T47D (cell line): Measurements from ENCODE around the gene MED29.
A peak's percentile ranks its signal among the peaks of the same experiment; 100 is the strongest.

Source experiments
- DNase-seq, 2 experiments: peaks; one replicate each; pipeline versions ENCODE4 v3.0.0 to v3.0.0-alpha.2; 2011 to 2012; ENCODE audit warnings: low read depth in 1 of 2, low spot score in 1 of 2
- JUND ChIP-seq: IDR thresholded peaks from 2 replicates; pipeline ENCODE4 v1.6.1; 2012; ENCODE audit warnings: low read depth
- in situ Hi-C: cut with HindIII; loops from 2 replicates; pipeline ENCODE4 v1.10.0; 2016; ENCODE audit warnings: low sequenced_read_pairs, low pct_unique_long_range_greater_than_20kb

MED29 gene

DNA sequence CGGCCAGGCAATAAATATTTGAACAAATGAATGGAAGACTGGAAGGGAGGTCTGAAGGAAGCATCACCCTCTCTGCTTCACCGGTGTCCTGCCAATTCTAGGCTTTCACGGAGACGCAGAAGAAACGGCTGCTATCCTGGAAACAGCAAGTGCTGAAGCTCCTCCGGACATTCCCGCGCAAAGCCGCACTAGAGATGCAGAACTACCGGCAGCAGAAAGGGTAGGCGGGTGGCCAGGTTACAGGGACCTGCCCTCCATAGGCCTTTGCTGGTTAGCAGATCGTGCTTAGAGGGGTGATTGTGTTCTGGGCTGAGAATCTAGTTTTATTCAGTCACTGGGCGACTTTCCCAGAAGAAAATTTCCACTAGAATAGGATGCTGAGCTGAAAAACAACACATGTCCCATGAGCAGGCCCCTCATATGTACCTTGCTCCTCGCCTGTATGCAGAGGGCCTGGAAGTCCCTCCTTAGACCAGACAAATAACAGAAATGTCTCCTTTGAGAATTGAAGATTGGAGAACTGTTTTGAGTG, 11.2 kb upstream of the MED29 start:
- no peak for DNase-seq
- in situ Hi-C loops: no loop called here
- no peak for TF ChIP-seq JUND

- in situ Hi-C loops: no loop called here
- TF ChIP-seq JUND: no peak
- DNase-seq: no peak
Measured at GRCh38 chr19:39380521-39381502, 10.4 kb upstream of the MED29 start.

- in situ Hi-C loops: no loop called here
- no peak for DNase-seq
- TF ChIP-seq JUND: no peak
Measured at GRCh38 chr19:39381910-39382611, 9.1 kb upstream of the MED29 start.

DNA sequence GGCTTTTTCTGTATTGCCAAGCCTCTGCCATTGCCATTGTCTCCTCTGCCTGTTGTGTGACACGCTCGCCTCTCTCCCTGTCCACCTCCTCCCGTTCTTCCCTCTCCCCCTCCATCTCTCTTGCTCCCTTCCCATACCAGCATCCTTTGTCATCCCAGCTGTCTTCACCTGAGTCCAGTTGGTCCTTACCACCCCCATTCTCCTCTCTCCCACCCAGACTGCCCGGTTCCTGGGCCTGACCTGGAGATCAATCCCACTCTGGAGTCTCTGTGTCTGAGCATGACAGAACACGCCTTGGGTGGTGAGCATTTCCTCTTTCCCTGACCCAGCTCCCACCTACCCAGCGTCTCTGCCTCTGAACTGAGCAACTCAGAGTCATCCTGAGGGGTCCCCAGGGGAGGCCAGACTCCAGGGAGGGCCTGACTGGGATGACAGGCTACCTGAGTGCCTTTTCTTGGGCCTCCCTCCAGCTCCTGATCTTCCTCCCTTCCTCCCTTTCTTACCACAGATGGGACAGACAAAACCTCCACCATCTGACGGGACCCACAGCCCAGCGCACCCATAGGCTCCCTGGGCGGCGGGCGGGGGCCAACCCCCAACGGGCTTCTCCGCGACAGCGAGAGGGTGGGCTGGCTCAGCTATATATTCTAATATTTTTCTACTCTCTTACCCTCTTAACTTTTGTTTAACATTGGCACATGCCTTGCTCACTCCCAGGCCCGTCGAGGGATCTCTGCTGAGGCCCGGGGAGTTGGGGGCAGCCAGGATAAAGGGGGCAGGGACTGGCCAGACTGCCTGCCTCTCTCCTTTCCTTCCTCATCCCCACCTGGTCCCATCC, 8.0 kb upstream of the MED29 start:
- DNase-seq: no peak
- in situ Hi-C loops: no loop called here
- TF ChIP-seq JUND: no peak

DNA sequence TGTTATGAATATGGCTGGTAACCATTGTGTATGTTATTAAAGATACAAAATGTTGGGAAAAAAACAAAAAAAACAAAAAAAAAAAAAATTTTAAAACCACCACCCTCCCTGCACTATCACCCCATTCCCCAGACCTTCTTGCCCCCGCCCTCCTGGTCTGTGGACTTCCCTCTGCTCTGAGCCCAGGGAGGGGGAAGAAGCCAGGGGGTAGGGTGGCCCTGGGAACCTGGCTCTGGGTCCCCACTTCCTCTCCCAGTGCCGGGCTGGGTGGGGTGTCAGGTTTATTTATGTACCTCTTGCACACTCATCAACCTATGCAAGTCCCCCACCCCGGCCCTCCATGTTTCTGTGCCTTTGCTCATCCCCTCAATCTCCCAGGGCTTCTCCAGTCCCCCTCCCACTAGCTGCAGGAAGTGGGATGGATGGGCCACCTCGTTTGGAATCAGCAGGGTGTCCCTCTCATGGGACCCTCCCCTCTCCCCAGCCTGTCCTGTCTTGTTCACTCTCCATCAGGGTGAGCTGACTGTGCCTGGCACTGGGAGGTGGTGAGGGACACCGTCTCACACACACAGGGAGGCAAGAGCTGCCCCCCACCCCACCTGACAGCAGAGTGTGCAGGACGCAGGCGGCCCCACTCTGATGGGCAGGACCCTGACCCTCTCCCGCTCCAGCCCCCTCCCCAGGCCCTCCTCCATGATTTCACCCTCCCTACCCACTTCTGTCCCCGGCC, 6.2 kb upstream of the MED29 start:
- no peak for DNase-seq
- TF ChIP-seq JUND: no peak
- in situ Hi-C loops: no loop called here

- TF ChIP-seq JUND: no peak
- in situ Hi-C loops: no loop called here
- no peak for DNase-seq
Measured at GRCh38 chr19:39385629-39386411, 5.4 kb upstream of the MED29 start.

DNA sequence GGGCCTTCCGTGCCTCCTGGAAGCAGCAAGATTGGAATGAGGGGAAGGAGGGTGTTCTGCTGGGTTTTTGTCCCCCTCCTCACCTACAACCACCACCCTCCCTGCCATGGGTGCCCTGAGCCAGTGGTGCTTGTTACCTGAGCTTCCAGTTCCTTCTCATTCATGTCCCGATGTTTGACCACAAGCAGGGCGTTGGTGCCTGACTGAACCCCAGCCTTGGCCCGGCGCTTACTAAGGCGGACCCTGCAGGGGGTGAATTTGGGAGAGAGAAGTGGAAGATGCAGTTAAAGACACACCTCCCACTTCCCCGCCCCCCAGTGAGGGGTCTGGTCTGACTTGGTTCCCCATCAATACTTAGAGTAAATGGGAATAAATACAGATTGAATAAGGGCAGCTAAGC, 4.6 kb upstream of the MED29 start:
- no peak for TF ChIP-seq JUND
- no peak for DNase-seq
- in situ Hi-C loops: no loop called here

DNA sequence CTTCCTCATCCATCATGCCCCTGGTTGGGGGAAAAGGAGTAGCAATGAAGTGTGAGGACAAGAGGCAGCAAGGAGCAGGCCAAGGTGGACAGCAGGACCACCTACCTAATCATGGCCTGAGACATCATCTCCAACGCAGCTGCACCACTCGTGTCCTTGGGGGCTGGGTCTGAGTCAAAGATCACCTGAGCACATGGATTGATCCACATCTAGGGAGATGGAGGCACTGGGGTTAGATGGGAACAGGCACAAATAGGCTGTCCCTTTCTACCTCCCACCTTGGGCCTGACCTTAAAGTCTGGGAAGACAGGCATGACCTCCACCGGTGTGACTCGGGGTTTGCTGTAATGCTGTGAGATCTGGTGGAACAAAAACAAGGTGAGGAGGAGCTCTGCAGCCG, 2.5 kb upstream of the MED29 start:
- in situ Hi-C loops: no loop called here
- DNase-seq: no peak
- no peak for TF ChIP-seq JUND

DNA sequence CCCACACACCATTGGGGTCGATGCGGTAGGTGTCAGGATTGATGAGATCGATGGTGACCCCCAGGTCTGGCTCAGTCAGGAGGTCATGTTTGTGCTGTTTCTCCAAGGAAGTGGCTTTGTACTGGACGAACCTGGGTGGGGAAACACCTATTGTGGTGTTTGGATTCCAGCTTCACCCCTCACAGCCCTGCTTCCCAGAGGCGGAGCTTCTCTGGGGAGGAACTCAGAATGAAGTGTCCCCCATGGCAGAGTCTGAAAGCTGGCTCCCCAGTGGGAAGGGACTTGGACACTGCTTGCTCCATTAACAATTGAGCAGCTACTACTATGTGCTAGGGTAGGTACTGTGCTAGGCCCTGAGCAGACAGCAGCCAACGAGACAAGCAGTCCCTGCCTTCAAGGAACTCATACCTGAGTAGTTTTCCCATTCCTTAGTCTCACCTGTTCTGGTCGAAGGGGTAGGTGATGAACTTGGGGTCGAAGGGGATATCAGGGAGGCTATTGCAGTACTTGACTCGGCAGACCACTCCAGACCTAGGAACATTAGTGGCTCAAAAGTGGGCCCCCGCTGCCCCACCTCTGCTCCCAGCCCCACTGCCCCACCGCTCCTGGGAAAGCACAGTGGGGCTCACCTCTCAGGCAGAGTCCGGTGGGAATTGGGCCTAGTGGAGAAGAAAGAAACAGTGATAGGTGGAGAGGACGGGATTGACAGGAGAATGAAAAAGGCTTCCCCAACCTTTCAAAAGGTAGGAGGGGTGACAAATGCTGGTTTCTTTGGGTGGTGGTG, 1.4 kb upstream of the MED29 start:
- no peak for TF ChIP-seq JUND
- DNase-seq: no peak
- in situ Hi-C loops: no loop called here

DNA sequence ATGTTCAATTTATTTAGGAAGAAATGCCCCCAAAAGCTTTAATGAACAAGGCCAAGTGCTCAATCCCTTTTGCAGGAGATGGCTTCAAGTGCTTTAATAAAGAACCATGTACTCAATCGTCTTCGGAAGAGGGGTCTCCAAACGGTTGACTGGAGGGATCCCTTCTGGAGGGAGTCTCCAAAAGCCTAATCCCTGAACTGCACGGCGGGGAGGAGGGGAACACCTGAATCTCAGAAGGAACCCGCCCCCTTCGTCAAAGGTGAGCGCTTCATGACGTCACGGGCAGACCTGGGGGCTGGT, 777 bp upstream of the MED29 start:
- in situ Hi-C loops: no loop called here
- peak; percentile 55 to 83 for DNase-seq

More for the DNA sequence above, 777 bp upstream of the MED29 start:
- no peak for TF ChIP-seq JUND
